ENCODE results near the gene EGR1. TPM values are rescaled to one million over a fixed set of nuclear protein-coding genes. Genes with fewer than 3 reads are reported as not detected.
"Not testable (repeated sequence)": the region's sequence is repeated elsewhere in the genome, so short reads cannot be mapped to it uniquely, and the experiment has no call there.

The EGR1 gene
- polyA plus RNA-seq, 1 donor from 2014 or later = 15.6 TPM

- Histone ChIP-seq H3K36me3 (ENCODE audit: insufficient read depth, low read length) (no peaks in the 10 kb centered on the region), H3K9ac (ENCODE audit: low read length) (no peak overlapping the region), H3K9me3 (ENCODE audit: low read length) (no peaks in the 10 kb centered on the region), H3K79me2 (replicated peaks; ENCODE audit: insufficient read depth, low read length) (no peaks in the 10 kb centered on the region), H3K9me2 (ENCODE audit: insufficient read depth, low read length) (no peaks in the 10 kb centered on the region), H3K4me2 (ENCODE audit: low read length) (no peak overlapping the region), H3K27ac (ENCODE audit: low read length) (no peak overlapping the region), H3K4me3 (ENCODE audit: low read length) (no peak overlapping the region), H2AFZ (ENCODE audit: low read depth, low read length) (no peak overlapping the region), H3F3A (ENCODE audit: insufficient read depth, low read length, poor library complexity, severe bottlenecking) (no peaks in the 10 kb centered on the region), H3K27me3 (ENCODE audit: insufficient read depth, low read depth, low read length) (no peaks in the 10 kb centered on the region), H4K20me1 (ENCODE audit: insufficient read depth) (no peaks in the 10 kb centered on the region)
- no peak for TF ChIP-seq EP300 (conservative IDR thresholded peaks at IDR 0.05; ENCODE audit: poor library complexity, severe bottlenecking)
- TF ChIP-seq MXI1 (conservative IDR thresholded peaks at IDR 0.05; ENCODE audit: poor library complexity, severe bottlenecking) = no peak
- TF ChIP-seq EZH2 (IDR thresholded peaks at IDR 0.05; ENCODE audit: borderline replicate concordance, insufficient read depth, low read length, poor library complexity, severe bottlenecking) = no peak
These were observed 39.5 kb downstream of the EGR1 start for GRCh38 chr5:138504799-138505198.

- Histone ChIP-seq H3K4me2 (ENCODE audit: low read length) (no peak overlapping the region), H3K9me3 (ENCODE audit: low read length) (no peaks in the 10 kb centered on the region), H2AFZ (ENCODE audit: low read depth, low read length) (no peak overlapping the region), H3K4me3 (ENCODE audit: low read length) (no peak overlapping the region), H3K9ac (ENCODE audit: low read length) (no peak overlapping the region), H3K36me3 (ENCODE audit: insufficient read depth, low read length) (no peaks in the 10 kb centered on the region), H4K20me1 (ENCODE audit: insufficient read depth) (no peaks in the 10 kb centered on the region), H3K27me3 (ENCODE audit: insufficient read depth, low read depth, low read length) (no peaks in the 10 kb centered on the region), H3K9me2 (ENCODE audit: insufficient read depth, low read length) (no peaks in the 10 kb centered on the region), H3K27ac (ENCODE audit: low read length) (no peak overlapping the region), H3F3A (ENCODE audit: insufficient read depth, low read length, poor library complexity, severe bottlenecking) (no peaks in the 10 kb centered on the region), H3K79me2 (replicated peaks; ENCODE audit: insufficient read depth, low read length) (no peaks in the 10 kb centered on the region)
- no peak for TF ChIP-seq REST (IDR thresholded peaks at IDR 0.05; ENCODE audit: borderline replicate concordance)
- TF ChIP-seq RAD21 (conservative IDR thresholded peaks at IDR 0.05) = no peak
- no peak for TF ChIP-seq CTCF (IDR thresholded peaks at IDR 0.05; ENCODE audit: poor library complexity, severe bottlenecking)
- TF ChIP-seq EZH2 (IDR thresholded peaks at IDR 0.05; ENCODE audit: borderline replicate concordance, insufficient read depth, low read length, poor library complexity, severe bottlenecking) = no peak
- TF ChIP-seq POLR2AphosphoS5 (IDR thresholded peaks at IDR 0.05) = no peak
- no peak for TF ChIP-seq SMC3 (conservative IDR thresholded peaks at IDR 0.05; ENCODE audit: poor library complexity)
- no peak for TF ChIP-seq MXI1 (conservative IDR thresholded peaks at IDR 0.05; ENCODE audit: poor library complexity, severe bottlenecking)
- TF ChIP-seq EP300 (conservative IDR thresholded peaks at IDR 0.05; ENCODE audit: poor library complexity, severe bottlenecking) = no peak
- no peak for TF ChIP-seq TAF1 (IDR thresholded peaks at IDR 0.05; ENCODE audit: low read depth)
These were observed 41.4 kb downstream of the EGR1 start for GRCh38 chr5:138506370-138507306.

- not testable (repeated sequence) for H3K4me3 ChIP-seq (ENCODE audit: low read length); H3K9me2 ChIP-seq (ENCODE audit: insufficient read depth, low read length); H3F3A ChIP-seq (ENCODE audit: insufficient read depth, low read length, poor library complexity, severe bottlenecking); H3K27ac ChIP-seq (ENCODE audit: low read length); H3K79me2 ChIP-seq (replicated peaks; ENCODE audit: insufficient read depth, low read length); H4K20me1 ChIP-seq (ENCODE audit: insufficient read depth); H3K9ac ChIP-seq (ENCODE audit: low read length); H3K27me3 ChIP-seq (ENCODE audit: insufficient read depth, low read depth, low read length); H3K4me2 ChIP-seq (ENCODE audit: low read length); H3K9me3 ChIP-seq (ENCODE audit: low read length); H2AFZ ChIP-seq (ENCODE audit: low read depth, low read length); H3K36me3 ChIP-seq (ENCODE audit: insufficient read depth, low read length)
These were observed 42.2 kb downstream of the EGR1 start for GRCh38 chr5:138507485-138507884.

Measured in neural cell (in vitro differentiated cells).